ENCODE data around the gene HRK.

- TF ChIP-seq CTCF (IDR thresholded peaks at IDR 0.05; ENCODE audit: borderline replicate concordance, extremely low read depth, low read length, poor library complexity, severe bottlenecking) (no peak), EZH2 (IDR thresholded peaks at IDR 0.05; ENCODE audit: borderline replicate concordance, low read depth, low read length, severe bottlenecking) (no peak)
Observed at GRCh38 chr12:116924558-116925453, 43.6 kb upstream of the HRK start.
